NCI-H2227 (cell line): ENCODE results near the gene ZNF366.
"Not testable (repeated sequence)": the region's sequence is repeated elsewhere in the genome, so short reads cannot be mapped to it uniquely, and the experiment has no call there.

Experiments used
- DNase-seq: peaks from one replicate; lab custom pipeline; 2025; ENCODE audit not compliant: unreplicated experiment; lab: John Stamatoyannopoulos, UW

The ZNF366 gene

DNA sequence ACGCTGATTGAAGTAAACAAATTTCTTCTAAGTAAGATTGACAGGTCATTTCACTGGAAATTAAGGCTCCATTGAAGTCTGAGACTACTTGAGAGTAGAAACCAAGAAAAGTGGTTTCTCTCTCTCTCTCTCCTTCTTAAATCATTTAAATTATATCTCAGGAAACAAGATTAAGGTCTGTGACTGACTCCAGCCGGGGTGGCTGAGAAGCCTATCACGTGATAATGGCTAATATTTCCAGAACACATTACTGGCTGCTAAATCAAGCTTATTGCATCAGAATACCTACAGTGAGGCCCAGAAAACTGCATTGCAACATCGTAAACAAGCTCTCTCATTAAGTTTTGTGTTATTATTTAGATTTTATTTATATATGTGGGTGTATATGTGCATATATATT lies 98.6 kb downstream of the ZNF366 start:
- no peak for DNase-seq

GRCh38 chr5:72408127-72408526 lies 99.1 kb downstream of the ZNF366 start:
- DNase-seq = no peak

GRCh38 chr5:72407541-72407940 lies 99.7 kb downstream of the ZNF366 start:
- no peak for DNase-seq

- no peak for DNase-seq
Measured at GRCh38 chr5:72407078-72407477, 100.1 kb downstream of the ZNF366 start.

GRCh38 chr5:72404771-72405170 lies 102.4 kb downstream of the ZNF366 start:
- not testable (repeated sequence) for DNase-seq

DNA sequence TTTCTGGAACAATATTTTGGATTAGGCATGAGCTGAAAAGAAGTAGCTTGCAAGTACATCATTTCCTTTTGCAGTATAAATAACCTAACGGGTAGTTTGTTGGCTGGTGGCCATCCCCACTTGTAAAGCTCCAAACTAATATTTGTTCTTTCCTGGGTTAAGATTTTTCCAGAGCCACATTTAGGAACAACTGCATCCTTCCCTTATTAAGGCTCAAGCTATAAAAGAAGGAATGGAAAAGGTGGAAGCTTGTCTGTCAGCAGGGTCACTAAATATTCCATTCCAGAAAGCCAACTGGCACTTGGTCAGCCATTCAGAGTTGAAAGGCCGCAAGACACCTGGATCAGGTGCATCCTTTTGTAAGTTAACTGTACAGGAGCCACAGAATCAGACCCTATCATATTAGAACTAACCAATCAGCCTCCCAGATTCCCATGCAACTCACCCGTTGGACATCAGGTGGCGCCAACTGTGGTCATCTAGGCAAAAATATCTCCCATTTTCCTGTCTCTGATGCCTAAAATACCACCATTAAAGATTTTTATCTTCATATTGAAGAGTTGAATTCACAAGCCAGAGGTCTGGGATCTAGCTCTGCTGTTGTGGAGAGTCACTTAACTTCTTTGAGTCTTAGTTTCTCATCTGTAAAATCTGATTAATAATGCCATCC lies 104.1 kb downstream of the ZNF366 start:
- no peak for DNase-seq

DNA sequence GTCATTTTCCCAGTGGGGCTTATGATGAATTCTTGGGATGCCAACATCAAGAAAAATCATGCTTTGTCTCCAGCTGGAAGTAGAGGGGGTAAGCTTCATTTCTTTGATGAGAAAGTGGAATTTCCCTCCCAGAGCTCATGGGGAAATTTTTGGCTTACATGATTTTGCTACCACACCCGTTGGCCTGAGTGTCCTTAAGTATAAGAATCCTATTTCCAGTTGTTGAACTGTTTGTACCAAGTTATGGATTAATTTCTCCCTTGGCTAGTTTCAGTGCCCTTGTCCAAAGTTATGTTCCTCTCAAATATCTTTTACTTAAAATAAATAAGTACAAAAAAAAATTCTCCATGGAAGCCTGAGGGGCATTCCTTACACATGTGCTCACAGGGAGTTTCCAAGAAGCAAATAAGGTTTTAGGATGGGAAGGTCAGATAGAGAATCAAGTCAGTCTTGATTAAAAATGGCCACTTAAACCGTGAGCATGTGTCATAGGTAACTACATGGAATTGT lies 104.8 kb downstream of the ZNF366 start:
- no peak for DNase-seq

DNA sequence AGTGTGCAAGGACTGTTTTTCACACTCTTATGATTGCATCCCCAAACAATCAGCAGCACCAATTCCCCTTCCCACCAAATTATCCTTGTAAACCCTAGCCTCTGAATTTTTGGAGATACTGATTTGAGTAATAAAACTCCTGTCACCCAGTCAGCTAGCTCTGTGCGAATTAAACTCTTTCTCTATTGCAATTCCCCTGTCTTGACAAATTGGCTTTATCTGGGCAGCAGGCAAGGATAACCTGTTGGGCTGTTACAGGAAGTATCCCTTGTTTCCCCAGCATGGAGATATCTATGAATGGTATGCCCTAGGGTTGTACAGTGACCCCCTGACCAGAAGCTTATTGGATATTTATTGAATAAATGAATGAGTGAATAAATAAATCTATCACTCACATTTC lies 106.3 kb downstream of the ZNF366 start:
- no peak for DNase-seq

DNA sequence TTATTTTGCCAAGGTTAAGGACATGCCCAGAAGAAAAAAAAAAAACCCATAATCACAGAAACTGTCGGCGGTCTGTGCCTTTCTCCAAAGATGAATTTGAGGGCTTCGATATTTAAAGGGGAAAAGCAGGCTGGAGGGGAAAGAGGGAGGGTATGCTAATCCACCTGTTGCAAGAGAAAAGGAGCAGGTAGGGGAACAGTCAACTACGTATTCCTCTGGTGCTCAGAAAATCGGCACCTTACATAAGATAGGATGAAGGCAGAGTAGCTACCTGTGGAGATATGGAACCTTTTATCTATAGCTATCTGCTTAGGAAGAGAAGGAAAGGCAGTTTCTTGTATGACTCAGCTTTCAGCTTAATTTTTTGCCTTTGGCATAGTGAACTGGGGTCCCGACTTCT lies 109.4 kb downstream of the ZNF366 start:
- DNase-seq = no peak

DNA sequence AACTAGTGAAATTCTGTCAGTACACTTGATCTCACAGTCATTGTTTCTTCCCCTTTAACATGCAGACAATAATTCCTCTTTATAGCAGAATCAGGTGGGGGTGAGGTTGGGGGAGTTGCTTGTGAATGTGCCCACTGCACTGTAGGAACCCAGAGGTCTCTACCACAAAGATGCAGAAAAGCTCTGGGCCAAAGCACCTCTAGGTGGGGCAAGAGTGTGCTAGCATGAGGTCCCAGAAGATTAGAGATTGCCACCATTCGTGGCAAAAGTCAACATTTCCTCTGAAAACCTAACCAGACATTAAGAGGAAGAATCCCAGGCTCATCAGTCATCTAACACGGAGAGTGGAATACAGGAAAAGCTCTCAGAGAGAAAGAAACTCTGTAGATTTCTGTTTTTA lies 112.5 kb downstream of the ZNF366 start:
- DNase-seq = no peak

DNA sequence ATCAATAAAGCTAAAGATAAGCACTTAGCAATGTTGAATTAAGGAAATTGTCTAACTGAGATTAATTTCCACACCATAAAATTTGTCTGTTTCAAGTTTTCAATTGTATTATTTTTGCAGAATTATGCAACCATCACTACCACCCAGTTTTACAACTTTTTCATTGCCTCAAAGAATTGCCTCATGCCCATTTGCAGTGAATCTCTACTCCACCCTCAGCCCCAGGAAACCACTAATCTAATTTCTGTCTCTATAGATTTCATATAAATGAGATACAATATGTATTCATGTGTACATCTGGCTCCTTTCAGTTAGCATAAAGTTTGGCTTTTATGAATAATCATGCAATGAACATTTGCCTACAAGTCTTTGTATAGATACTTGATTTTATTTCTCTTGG lies 114.2 kb downstream of the ZNF366 start:
- DNase-seq = no peak
